ENCODE results near the gene RNF168. TPM values are rescaled to one million over a fixed set of nuclear protein-coding genes. Genes with fewer than 3 reads are reported as not detected.
A peak's percentile ranks its signal among the peaks of the same experiment; 100 is the strongest.

The RNF168 gene
- total RNA-seq, 1 donor from 2014 or later, result 25.1 TPM

DNA sequence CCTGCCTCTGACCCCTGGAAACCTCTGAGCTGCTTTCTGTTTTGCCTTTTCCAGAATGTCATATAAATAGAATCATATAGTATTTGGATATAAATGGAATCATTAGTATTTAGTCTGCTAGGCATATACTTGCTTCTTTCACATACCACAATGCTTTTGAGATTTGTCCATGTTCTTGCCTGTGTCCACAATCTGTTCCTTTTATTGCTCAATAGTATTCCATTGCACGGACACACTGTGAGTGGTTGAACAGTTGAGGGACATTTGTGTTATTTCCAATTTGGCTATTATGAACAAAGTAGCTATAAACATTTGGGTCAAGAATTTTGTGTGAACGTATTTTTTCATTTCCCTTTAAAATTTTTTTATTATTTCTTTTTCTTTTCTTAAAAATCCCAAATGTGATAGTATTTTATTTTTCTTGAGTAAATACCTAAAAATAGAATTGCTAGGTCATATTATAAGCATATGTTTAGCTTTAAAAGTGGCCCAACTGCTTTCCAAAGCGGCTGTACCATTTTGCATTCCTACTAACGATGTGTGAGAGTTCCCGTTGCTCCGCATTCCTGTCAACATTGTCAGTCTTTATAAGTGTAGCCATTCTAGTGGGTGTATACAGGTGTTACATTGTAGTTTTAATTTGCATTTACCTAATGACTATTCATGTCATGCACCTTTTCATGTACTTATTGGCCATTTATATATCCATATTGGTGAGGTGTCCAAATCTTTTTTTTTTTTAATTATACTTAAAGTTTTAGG is 38.3 kb upstream of the RNF168 start:
- no peaks in the 10 kb centered on the region for H3K36me3 ChIP-seq
- H3K4me1 Mint-ChIP-seq, result no peaks in the 10 kb centered on the region
- H3K36me3 Mint-ChIP-seq, result no peaks in the 10 kb centered on the region
- no peaks in the 10 kb centered on the region for H4K20me1 ChIP-seq (ENCODE audit: low read depth)
- H3K27me3 ChIP-seq, result no peaks in the 10 kb centered on the region
- no peak overlapping the region for H3K27ac ChIP-seq
- H3K4me1 ChIP-seq, result no peaks in the 10 kb centered on the region
- H3K27ac Mint-ChIP-seq, result no peak overlapping the region
- no peak overlapping the region for H3K9ac ChIP-seq
- H2AFZ ChIP-seq (replicated peaks), result no peak overlapping the region
- TF ChIP-seq EZH2 (IDR thresholded peaks at IDR 0.05), result no peak
- TF ChIP-seq, protein P1, sequence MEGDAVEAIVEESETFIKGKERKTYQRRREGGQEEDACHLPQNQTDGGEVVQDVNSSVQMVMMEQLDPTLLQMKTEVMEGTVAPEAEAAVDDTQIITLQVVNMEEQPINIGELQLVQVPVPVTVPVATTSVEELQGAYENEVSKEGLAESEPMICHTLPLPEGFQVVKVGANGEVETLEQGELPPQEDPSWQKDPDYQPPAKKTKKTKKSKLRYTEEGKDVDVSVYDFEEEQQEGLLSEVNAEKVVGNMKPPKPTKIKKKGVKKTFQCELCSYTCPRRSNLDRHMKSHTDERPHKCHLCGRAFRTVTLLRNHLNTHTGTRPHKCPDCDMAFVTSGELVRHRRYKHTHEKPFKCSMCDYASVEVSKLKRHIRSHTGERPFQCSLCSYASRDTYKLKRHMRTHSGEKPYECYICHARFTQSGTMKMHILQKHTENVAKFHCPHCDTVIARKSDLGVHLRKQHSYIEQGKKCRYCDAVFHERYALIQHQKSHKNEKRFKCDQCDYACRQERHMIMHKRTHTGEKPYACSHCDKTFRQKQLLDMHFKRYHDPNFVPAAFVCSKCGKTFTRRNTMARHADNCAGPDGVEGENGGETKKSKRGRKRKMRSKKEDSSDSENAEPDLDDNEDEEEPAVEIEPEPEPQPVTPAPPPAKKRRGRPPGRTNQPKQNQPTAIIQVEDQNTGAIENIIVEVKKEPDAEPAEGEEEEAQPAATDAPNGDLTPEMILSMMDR (IDR thresholded peaks at IDR 0.05), result no peak
- no peak for TF ChIP-seq EZH2phosphoT487 (IDR thresholded peaks at IDR 0.05)
- H3K4me3 Mint-ChIP-seq, result no peak overlapping the region
- H3K4me2 ChIP-seq, result no peak overlapping the region
- H3F3A ChIP-seq (ENCODE audit: low read depth), result no peaks in the 10 kb centered on the region
- no peaks in the 10 kb centered on the region for H3K9me3 ChIP-seq (ENCODE audit: low read depth)
- H3K9me3 Mint-ChIP-seq, result peaks cover 4% of the 10 kb centered on the region
- H3K27me3 Mint-ChIP-seq (ENCODE audit: insufficient read depth, low read depth), result peaks cover 4% of the 10 kb centered on the region
- H3K4me3 ChIP-seq, result no peak overlapping the region
- DNase-seq (ENCODE audit: low spot score), result no peak
- no peaks in the 10 kb centered on the region for H3K79me2 ChIP-seq (ENCODE audit: low read depth)

DNA sequence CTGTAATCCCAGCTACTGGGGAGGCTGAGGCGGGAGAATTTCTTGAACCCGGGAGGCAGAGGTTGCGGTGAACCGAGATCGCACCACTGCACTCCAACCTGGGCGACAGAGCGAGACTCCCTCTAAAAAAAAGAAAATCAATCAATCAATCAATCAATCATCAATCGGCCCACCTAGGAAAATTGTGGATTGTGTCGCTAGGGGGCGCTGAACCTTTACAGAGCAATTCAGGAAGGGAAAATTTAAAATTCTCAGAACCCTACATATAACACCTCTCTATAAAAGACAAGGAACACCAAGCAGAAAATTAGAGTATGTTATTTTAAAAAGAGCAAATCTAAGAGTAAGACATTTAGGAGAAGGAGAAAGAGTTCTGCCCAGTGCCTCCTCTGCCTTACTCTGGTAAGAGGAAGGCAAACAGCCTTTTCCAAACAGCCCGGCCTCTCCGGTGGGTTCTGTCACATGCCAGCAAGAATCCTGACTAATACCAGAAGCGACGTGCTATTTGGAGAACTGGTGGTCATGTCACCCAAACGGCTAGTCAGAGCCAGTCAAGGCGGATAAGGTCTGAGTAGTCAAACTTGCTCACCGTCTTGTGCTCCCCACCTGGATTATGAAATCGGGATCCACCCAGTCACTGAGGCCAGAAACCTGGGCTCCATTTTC is 33.9 kb upstream of the RNF168 start:
- Mint-ChIP-seq H3K4me3 (no peak overlapping the region), H3K4me1 (peaks cover 17% of the 10 kb centered on the region), H3K27ac (no peak overlapping the region), H3K36me3 (no peaks in the 10 kb centered on the region), H3K9me3 (peaks cover 4% of the 10 kb centered on the region), H3K27me3 (ENCODE audit: insufficient read depth, low read depth) (peaks cover 5% of the 10 kb centered on the region)
- Histone ChIP-seq H3K27me3 (peaks cover 13% of the 10 kb centered on the region), H2AFZ (replicated peaks) (no peak overlapping the region), H3K9ac (no peak overlapping the region), H3K4me2 (no peak overlapping the region), H3K36me3 (no peaks in the 10 kb centered on the region), H3K9me3 (ENCODE audit: low read depth) (no peaks in the 10 kb centered on the region), H3K27ac (no peak overlapping the region), H4K20me1 (ENCODE audit: low read depth) (no peaks in the 10 kb centered on the region), H3F3A (ENCODE audit: low read depth) (no peaks in the 10 kb centered on the region), H3K4me3 (no peak overlapping the region), H3K4me1 (no peaks in the 10 kb centered on the region), H3K79me2 (ENCODE audit: low read depth) (no peaks in the 10 kb centered on the region)
- peak; percentile 60 for DNase-seq (ENCODE audit: low spot score)
- no peak for TF ChIP-seq EZH2phosphoT487 (IDR thresholded peaks at IDR 0.05)
- TF ChIP-seq, protein P1 (IDR thresholded peaks at IDR 0.05), result peak; percentile 82
- no peak for TF ChIP-seq EZH2 (IDR thresholded peaks at IDR 0.05)

DNA sequence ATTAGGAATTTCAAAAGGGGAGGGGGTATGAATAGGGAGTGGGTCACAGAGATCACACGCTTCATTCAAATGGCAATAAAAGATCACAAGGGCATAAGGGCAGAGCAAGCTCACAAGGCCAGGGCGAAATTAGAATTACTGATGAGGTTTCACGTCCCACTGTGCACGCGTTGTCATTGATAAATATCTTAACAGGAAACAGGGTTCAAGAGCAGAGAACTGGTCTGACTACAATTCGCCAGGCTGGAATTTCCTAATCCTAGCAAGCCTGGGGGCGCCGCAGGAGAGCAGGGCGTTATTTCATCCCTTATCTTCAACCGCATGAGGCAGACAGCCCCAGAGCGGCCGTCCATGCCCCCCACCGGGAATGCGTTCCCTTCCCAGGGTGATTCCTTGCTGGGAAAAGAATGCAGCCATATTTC is 29.7 kb upstream of the RNF168 start:
- no peak overlapping the region for H2AFZ ChIP-seq (replicated peaks)
- TF ChIP-seq EZH2phosphoT487 (IDR thresholded peaks at IDR 0.05) (no peak), EZH2 (IDR thresholded peaks at IDR 0.05) (no peak)
- TF ChIP-seq, protein P1 (IDR thresholded peaks at IDR 0.05), result no peak
- peaks cover 11% of the 10 kb centered on the region for H3K27me3 Mint-ChIP-seq (ENCODE audit: insufficient read depth, low read depth)
- DNase-seq (ENCODE audit: low spot score), result peak; percentile 42
- H3K27ac Mint-ChIP-seq, result peak overlapping the region; percentile 64
- no peak overlapping the region for H3K9ac ChIP-seq
- H3K4me1 Mint-ChIP-seq, result peaks cover 17% of the 10 kb centered on the region
- H3K27me3 ChIP-seq, result peaks cover 20% of the 10 kb centered on the region
- peak overlapping the region; percentile 18 for H3K4me2 ChIP-seq
- H4K20me1 ChIP-seq (ENCODE audit: low read depth), result no peaks in the 10 kb centered on the region
- H3K4me3 ChIP-seq, result no peak overlapping the region
- peaks cover 7% of the 10 kb centered on the region for H3K36me3 Mint-ChIP-seq
- H3K4me1 ChIP-seq, result no peaks in the 10 kb centered on the region
- H3K4me3 Mint-ChIP-seq, result peak overlapping the region; percentile 12
- H3K27ac ChIP-seq, result no peak overlapping the region
- no peaks in the 10 kb centered on the region for H3K36me3 ChIP-seq
- H3K9me3 ChIP-seq (ENCODE audit: low read depth), result peaks cover 4% of the 10 kb centered on the region
- H3K9me3 Mint-ChIP-seq, result peaks cover 23% of the 10 kb centered on the region
- H3F3A ChIP-seq (ENCODE audit: low read depth), result no peaks in the 10 kb centered on the region
- no peaks in the 10 kb centered on the region for H3K79me2 ChIP-seq (ENCODE audit: low read depth)
